HTR-8/SVneo (cell line): Measurements from ENCODE around the gene SERPINA4.
A peak's percentile ranks its signal among the peaks of the same experiment; 100 is the strongest.

ENCODE experiments used
- DNase-seq: peaks from one replicate; pipeline ENCODE4 v3.0.0; 2011; ENCODE audit warnings: low spot score, mixed read lengths; ENCODE audit not compliant: insufficient read length
- FAIRE-seq: peaks from 2 replicates; lab custom pipeline; 2011; peaks lifted over from hg19 to GRCh38; lab: Jason Lieb, UNC

SERPINA4 gene

GRCh38 chr14:94612174-94612573 lies 50.9 kb downstream of the SERPINA4 start, which contains the start of gene SERPINA3:
Gene SERPINA3, plus strand, starts transcription at chr14:94612391. Its CDS starts 2,051 bp downstream, at chr14:94614442.
- FAIRE-seq (no peak), DNase-seq (no peak)

- no peak for FAIRE-seq
- DNase-seq, result no peak
These were observed 51.6 kb downstream of the SERPINA4 start for GRCh38 chr14:94612580-94613554.

- FAIRE-seq, result no peak
These were observed 52.7 kb downstream of the SERPINA4 start for GRCh38 chr14:94613720-94614644.

GRCh38 chr14:94614802-94615201 lies 53.6 kb downstream of the SERPINA4 start:
- no peak for DNase-seq
- FAIRE-seq, result no peak

More at GRCh38 chr14:94613720-94614644, 52.7 kb downstream of the SERPINA4 start:
- no peak for DNase-seq

- no peak for FAIRE-seq
These were observed 54.0 kb downstream of the SERPINA4 start for GRCh38 chr14:94615254-94615653.

GRCh38 chr14:94615823-94616570 lies 54.8 kb downstream of the SERPINA4 start:
- DNase-seq, result no peak
- FAIRE-seq, result no peak

More at GRCh38 chr14:94615254-94615653, 54.0 kb downstream of the SERPINA4 start:
- DNase-seq, result no peak

GRCh38 chr14:94617366-94617941 lies 56.2 kb downstream of the SERPINA4 start:
- FAIRE-seq, result no peak
- DNase-seq, result no peak

GRCh38 chr14:94617988-94618822 lies 57.0 kb downstream of the SERPINA4 start:
- DNase-seq (no peak), FAIRE-seq (no peak)

- peak; percentile 31 for FAIRE-seq
- DNase-seq, result no peak
These were observed 58.1 kb downstream of the SERPINA4 start for GRCh38 chr14:94619297-94619696.
